HG02840 (cell line): ENCODE measurements around the gene KCNN4.
A peak's percentile ranks its signal among the peaks of the same experiment; 100 is the strongest.
"Not testable (repeated sequence)": the region's sequence is repeated elsewhere in the genome, so short reads cannot be mapped to it uniquely, and the experiment has no call there.

Experiments used
- ATAC-seq: cut with Tn5 transposase; IDR thresholded peaks from one replicate; pipeline ENCODE4 v1.9.1; 2021; ENCODE audit warnings: mild to moderate bottlenecking, moderate library complexity, moderate number of reproducible peaks; ENCODE audit not compliant: unreplicated experiment, low FRiP score

Gene KCNN4

DNA sequence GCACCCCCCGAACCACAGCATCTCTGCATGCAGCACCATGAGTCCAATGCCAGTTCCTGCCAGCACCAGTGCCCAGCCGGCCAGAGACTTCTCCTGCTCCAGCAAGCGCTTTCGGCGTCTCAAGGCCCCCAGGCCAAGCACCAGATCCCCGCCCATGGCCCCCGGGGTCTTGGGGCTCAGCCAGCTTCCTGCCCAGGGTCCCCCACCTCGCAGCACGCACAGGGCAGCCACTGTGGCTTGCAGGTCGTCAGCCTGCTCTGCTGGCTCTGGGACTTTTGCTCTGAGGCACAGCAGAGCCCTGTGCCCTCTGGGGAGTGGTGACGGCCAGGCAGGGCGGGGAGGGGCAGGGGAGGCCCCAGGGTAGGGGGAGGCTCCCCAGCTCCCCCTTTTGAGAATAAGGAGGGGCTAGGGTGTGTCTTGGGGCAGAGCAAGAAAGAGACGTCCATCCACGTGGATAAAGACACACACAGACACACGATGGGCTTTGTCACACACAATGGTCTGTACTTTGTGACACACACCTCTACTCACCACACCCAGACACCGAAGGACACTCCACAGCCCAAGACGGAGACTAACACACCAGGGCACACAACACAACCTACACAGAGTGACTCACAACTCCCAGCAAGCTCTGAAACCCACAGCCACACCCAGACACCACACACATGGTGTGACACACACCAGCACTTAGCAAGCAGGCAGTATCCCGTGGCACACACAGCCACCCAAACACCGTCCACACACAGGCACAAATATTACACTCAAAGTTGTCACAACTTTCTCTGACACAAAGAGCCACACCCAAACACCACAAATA, at the start of gene KCNN4:
KCNN4 (minus strand) TSS at position 268 of the 820 bp plus-strand sequence; CDS start at position 156, 112 bp downstream.
- no peak for ATAC-seq

DNA sequence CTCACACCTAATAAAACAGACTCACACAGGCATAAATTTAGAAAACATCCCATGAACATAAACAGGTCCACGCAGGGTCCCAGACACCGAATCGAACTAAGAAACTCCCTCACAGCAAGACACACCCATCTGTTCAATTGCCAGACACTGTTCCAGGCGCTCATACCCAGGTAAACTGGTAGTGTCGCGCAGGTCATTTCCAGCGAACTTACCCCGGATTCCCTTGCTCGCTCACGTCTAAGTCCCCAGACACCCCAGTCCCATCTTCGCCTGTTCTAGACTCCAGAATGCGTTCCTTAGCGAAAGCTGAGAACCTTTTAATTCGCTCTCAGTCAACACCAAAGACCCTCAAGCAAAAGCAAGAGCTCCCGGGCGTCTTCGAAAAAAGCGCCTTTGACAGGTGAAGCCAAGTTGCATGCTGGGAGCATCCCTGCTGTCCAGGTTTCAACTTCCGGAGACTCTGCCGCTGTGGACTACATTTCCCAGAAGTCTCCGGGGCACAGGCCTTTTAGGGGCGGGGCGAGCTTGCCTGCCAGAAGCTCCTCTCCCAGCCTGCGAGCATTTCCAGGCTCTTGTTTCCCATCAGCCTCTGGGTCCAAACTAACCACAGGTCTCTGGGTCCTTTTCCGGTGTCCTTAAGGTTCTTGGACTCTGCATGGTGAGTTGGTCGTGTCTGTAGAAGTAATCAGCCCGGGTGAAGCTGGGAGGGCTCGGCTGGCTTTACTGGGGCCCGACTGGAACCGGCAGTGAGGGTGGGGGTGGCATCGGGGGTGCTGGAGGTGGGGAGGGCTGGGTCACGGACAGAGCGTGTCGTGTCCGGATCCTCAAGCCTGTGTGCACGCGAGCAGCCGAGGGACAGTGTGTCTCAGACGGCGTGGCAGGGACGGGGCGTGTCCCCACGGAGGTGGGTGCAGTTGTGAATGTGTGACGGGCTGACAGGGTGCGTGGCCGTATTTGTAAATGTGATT, 46.3 kb upstream of the KCNN4 start, which contains the start of gene ZNF283:
ZNF283 (plus strand) TSS at position 535 of the 968 bp plus-strand sequence. CDS start 6,184 bp downstream, outside the sequence.
- peak; percentile 91 for ATAC-seq

DNA sequence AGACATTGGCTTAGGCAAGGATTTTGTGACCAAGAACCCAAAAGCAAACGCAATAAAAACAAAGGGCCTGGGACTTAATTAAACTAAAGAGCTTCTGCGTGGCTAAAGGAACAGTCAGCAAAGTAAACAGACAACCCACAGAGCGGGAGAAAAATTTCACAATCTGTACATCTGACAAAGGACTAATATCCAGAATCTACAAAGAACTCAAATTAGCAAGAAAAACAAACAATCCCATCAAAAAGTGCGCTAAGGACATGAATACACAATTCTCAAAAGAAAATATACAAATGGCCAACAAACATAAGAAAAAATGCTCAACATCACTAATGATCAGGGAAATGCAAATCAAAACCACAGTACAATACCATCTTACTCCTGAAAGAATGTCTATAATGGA, 43.8 kb upstream of the KCNN4 start:
- not testable (repeated sequence) for ATAC-seq

DNA sequence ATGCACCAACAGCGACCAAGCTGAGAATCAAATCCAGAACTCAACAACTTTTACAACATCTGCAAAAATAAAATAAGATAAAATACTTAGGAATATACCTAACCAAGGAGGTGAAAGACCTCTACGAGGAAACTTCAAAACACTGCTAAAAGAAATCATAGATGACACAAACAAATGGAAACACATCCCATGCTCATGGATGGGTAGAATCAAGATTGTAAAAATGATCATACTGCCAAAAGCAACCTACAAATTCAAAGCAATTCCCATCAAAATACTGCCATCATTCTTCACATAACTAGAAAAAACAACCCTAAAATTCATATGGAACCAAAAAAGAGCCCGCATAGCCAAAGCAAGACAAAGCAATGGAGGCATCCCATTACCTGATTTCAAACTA, 43.1 kb upstream of the KCNN4 start:
- ATAC-seq: not testable (repeated sequence)

DNA sequence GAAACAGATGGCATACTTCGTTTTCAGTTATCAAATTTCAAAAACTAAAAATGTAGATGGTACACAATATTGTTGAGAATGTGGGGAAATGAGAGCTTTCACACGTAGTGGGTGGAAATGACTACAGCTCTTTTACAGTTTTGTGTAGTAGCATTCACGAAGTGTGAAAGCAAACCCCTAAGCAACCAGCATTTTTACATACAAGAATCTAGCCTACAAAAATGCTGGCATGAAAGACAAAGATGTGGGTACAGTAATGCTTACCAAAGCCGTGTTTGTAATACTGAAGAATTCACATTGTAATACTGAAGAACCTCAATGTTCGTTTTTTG, 40.1 kb upstream of the KCNN4 start:
- ATAC-seq: no peak

DNA sequence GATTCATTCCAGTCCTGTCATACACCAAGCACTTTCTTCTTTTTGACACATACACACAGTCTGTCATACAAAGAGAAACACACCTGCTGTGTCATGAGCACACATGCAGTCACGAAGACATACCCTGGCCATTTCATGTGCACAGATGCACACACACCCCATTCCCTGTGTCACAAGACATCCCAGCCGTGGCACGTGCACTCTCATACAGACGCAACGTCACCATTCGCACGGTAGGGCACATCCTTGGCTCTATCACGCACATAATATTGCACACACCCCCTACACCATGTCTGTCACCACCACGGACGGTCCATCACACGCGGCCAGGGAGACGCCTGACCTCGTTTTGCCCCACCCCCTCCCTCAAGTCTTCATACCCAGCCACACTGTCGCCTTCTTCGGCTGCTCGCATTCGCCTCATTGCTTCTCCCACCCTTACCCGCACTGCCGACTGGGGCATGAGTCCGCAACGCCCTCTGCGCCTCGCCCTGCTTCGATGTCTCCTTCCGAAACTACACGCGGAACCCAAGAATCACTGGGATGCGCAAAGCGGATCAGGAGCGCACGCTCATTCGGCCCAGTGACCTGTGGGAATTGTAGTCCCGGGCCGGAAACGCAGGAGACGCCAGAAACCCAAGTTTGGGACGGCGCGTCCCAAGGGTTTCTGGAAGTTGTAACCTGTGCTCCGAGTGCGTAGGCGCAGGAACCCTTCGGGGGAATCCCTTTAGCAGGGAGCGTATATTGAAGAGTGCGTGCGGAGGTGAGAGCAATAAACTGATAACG, 39.5 kb upstream of the KCNN4 start:
- no peak for ATAC-seq

DNA sequence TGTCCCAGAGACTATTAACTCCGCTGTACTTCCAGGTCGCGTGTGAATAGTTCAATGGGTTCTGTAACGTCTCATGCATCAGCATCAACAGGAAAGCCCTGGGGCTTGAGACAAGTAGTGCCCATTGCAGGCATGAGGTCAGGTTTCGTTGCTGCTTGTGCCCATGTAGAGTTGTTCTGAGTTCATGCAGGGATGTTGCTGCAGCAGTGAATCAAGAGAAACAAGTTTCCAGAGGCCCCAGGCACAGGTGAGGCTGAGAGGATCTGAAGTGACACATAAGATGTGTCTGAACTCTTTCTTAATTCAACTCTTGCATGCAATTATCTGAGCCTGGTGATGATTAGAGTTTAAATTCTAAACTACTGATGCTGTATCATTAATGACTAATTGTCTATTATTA, 37.7 kb upstream of the KCNN4 start:
- no peak for ATAC-seq

DNA sequence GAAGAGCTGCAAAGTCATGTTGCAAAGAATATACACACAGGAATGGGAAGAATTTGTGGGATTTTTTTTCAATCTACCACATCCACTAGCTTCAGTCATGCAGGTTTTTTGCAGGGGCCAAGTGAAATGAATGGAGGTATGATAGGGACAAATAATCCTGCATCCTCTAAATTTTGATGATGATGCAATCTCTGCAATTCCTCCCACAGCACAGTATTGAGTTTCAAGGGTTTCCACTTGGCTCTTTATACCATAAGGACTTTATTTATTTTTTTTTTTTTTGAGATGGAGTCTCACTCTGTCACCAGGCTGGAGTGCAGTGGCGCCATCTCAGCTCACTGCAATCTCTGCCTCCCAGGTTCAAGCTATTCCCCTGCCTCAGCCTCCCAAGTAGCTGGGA, 36.7 kb upstream of the KCNN4 start:
- ATAC-seq: not testable (repeated sequence)

DNA sequence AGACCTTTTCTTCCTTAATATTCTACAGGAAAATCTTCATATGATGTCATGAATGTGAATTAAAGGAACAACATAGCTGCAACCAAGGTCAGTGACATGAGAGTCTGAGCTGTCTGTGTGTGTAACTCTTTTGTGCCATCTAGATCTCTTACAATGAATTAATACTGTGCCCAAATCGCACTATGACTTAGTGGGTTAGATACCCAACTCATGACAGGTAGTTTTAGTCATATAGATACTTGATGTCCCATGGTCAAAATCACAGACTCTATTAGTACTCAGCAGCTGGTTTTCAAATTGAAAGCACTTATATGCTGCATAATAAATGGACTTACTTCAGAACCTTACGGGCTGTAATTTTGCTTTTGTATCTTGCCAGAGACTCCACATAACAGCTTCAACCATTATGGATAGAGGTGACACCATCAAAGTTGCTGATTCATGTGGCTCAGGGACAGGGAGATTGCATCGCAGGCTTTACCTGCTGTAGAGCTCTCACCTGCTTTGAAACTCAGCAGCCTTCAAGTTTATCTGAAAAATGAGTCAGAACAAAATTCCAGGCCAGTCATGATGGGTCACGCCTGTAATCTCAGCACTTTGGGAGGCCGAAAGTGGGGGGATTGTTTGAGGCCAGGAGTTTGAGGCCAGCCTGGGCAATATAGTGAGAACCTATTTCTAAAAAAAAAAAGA, 34.0 kb upstream of the KCNN4 start:
- ATAC-seq: no peak

DNA sequence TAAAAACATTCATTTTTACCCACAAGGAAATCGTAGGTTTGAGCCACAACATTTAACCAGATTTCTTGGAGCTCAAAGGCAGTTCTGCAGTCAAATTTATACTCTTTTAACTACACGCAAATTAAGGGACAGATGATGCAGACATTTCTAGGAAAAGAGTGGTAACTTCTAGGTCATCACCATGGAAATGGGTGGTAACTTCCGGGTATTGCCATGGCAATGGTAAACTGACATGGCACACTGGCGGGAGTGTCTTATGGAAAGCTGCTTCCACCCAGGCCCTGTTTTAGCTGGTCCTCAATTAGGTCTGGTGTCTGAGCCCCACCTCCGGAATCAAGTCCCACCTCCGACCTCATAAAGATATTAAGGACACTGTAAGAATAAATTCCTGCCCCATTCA, 31.9 kb upstream of the KCNN4 start:
- ATAC-seq: no peak

DNA sequence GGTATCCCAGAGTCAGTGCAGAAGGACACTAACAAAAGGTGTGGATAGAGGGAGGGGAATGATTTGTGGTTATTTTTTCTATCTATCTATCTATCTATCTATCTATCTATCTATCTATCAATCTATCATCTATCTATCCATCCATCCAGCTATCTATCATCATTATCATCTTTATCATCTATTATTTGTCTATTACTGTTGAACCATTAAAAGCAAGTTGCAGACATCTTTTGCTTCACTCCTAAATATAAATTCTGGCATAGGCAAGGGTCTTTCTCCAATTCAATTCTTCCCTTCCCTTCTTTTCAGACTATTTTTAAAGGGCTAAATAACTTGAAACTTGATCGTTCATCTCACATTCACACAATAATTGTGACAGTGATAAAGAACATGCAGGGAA, 31.5 kb upstream of the KCNN4 start:
- ATAC-seq: no peak

DNA sequence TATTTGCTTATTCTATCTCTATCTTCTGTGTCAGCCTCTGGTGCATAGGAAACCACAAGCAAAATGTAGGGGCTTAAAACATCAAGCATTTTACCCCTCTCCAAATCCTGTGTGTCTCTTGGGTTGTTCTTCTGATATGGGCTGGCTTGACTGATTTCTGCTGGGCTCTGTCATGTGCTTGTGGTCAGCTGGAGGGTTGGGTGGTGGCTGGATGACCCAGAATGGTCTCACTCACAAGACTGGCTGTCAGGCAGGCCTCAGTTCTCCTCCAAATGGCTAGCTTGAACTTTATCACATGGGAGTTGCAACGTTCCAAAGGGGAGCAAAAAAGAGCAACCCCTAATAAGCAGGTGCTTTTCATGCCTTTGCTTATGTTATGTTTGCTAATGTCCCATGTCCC, 31.1 kb upstream of the KCNN4 start:
- ATAC-seq: no peak

DNA sequence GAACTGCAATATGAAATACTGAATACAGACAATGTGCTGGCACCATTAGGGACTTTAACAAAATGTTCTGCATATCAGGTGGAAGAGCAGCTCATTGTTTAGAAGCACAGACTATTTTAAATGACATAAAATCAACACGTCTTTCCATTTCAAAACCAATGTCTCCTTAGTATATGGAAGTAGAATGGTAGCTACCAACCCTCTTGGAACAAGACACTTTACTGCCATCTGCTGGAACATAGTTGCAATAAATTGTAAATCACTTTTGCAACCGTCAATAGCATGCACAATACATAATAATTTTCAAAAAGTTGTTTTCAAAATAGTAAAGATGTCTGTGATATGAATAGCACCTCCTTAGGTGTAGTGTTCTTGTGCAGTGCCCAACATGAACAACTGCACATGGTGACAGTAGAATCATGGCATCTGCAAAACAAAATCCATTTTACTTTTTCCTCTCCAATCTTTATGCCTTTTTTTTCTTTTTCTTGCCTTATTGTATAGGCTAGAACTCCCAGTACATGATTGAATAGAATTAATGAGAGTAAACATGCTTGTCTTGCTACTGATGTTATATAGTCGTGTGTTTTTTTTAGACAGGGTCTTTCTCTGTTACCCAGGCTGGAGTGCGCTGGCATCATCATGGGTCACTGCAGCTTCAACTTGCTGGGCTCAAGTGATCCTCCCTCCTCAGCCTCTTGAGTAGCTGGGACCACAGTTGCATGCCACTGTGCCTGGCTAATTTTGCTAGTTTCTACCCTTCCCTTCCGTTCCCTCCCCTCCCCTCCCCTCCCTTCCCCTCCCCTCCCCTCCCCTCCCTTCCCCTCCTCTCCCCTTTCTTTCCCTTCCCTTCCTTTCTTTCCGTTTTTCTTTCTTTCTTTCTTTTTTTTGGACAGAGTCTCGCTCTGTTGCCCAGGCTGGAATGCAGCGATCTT, 29.3 kb upstream of the KCNN4 start:
- no peak for ATAC-seq

DNA sequence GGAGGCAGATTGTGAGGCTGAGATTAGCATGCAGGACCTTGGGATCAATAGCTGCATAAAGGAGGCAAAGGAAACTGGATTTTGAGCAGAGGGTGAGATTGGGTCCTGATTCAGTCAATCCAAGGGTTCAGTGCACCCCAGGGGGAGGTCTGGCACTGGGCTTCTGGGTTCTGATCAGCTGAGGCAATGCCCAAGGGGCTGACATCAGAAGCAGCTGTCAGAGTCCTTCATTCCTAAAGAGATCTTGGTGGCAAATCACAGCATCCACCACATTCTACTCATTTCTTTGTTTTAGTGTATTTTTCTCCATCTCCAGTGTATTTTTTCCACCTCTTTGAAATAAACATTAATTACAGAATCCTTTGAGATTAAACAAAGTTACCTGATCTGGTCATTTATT, 26.9 kb upstream of the KCNN4 start:
- ATAC-seq: no peak

DNA sequence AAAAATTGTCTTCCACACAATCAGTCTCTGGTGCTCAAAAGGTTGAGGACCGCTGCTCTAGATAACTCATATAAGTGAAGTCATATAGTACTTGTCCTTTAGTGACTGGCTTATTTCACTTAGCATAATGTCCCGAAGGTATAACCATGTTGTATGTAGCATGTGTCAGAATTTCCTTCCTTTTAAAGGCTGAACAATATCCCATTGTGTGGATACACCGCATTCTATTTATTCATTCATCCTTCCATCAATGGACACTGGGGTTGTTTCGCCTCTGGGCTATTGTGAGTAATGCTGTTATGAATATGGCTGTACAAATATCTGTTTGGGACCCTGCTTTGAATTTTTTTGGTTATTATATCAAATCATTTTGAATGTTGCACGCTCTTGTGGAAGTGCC, 26.1 kb upstream of the KCNN4 start:
- no peak for ATAC-seq

DNA sequence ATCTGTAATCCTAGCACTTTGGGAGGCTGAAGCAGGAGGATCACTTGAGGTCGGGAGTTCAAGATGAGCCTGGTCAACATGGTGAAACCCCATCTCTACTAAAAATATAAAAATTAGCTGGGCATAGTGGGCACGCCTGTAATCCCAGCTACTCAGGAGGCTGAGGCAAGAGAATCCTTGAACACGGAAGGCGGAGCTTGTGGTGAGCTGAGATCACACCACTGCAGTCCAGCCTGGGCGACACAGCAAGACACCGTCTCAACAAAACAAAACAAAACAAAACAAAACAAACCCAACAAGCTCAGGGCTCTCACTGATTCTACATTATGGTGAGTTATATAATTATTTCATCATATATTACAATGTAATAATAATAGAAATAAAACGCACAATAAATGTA, 25.6 kb upstream of the KCNN4 start:
- ATAC-seq: not testable (repeated sequence)

DNA sequence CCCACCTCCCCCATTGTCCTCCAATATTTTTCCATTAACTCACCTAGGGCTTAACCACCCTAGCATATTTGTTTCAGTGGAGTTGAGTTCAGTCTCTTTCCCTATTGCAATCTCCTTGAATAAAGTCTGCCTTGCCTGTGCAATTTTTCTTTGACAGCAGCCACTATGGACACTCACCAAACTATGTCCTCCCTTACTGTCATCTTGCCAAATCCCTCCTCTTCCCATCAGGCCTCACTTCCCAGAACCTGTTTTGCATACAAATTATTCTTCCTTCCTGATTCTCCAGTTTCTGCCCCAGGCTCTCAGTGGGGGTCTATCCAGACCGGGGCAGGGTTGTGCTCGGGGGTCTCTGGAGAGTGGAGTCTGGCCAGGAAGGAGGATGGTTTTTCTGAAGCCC, 23.7 kb upstream of the KCNN4 start:
- ATAC-seq: no peak

DNA sequence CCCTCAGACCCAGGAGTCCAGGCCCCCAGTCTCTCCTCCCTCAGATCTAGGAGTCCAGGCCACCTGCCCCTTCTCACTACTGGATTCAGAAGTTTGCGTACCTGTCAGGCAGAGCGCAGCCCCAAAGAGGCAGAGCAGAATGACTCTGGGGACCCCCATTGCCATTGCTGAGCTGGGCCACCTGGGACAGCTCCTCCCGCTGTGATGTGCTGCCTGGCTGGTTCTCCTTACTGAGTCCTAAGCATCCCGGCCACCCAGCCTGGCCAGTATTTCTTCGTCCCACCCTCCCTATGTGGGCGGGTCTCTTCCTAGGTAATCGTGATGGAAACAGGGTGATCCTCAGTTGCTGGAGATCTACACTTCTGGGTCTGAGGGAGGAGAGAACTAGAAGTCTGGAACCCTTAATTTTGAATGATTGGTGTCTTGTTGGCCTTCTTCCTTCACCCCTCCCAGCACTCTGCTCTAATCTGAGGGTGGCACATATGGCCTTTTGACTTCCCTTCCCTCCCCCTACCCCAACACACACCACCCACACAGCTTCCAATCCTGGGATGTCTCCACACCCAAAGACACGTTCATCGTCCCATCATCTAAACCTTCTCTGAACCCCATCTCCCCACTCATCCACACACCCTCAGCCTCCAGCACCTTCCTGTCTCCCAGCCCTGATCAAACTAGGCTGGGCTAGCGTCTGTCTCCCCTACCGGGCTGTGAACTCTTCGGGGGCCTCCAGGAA, 21.6 kb upstream of the KCNN4 start, which contains the start of gene LYPD5:
LYPD5 (minus strand) TSS at position 232 of the 736 bp plus-strand sequence; CDS start at position 165, 67 bp downstream.
- ATAC-seq: no peak
